ENCODE measurements around the gene EPO. TPM values are rescaled to one million over a fixed set of nuclear protein-coding genes. Genes with fewer than 3 reads are reported as not detected.

Gene EPO
- total RNA-seq, 1 experiment from 2014 or later = 0.30 TPM

DNA sequence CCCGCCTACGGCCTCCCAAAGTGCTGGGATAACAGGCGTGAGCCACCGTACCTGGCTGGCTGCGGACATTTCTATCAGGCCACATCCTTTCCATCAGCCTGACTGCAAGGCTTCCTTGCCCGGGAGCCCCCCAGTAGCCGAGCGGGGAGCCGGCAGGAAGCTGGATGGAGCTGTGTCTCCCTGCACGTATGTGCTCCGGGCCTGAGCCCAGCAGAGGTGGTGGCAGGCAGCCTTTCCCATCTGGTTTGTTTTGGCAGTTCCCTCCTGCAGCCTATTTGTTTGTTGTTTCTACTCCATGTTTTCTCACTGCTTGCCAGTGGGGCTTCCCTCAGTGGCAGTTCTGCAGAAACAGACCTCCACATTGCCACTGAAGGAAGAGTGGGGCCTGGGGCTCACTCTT lies 8.9 kb upstream of the EPO start:
- Histone ChIP-seq H3K79me2 (ENCODE audit: insufficient read depth, low read length) (peaks cover 21% of the 10 kb centered on the region), H3K4me2 (ENCODE audit: low read length) (no peak overlapping the region), H3K9ac (ENCODE audit: low read length) (no peak overlapping the region), H3K9me2 (ENCODE audit: insufficient read depth) (no peaks in the 10 kb centered on the region), H4K20me1 (ENCODE audit: insufficient read depth) (peaks cover 5% of the 10 kb centered on the region; the same call in 1 of the 2 replicates), H3K4me3 (replicated peaks in 1 of 2; ENCODE audit: low read depth in 1 of 2, low read length in 2 of 2) (no peak overlapping the region), H3K36me3 (ENCODE audit: control insufficient read depth in 1 of 2, insufficient read depth in 2 of 2, low read length in 2 of 2) (peaks cover 4 to 12% of the 10 kb centered on the region in 2 experiments; a peak in 3 of 4 replicates), H3K27ac (ENCODE audit: low read depth, low read length) (no peak overlapping the region), H3K4me1 (ENCODE audit: control insufficient read depth in 1 of 2, insufficient read depth in 2 of 2, low read length in 2 of 2) (peaks cover 4 to 10% of the 10 kb centered on the region in 2 experiments; a peak in 3 of 4 replicates), H2AFZ (ENCODE audit: low read depth, low read length, poor library complexity, severe bottlenecking) (no peak overlapping the region), H3K27me3 (ENCODE audit: insufficient read depth, low read length) (no peaks in the 10 kb centered on the region), H3K9me3 (ENCODE audit: control insufficient read depth in 1 of 2, insufficient read depth in 1 of 2, low read depth in 1 of 2, low read length in 2 of 2) (no peaks in the 10 kb centered on the region)
- no peak for DNase-seq (ENCODE audit: low read depth, low spot score)
- no peak for ATAC-seq
- RAD21 ChIA-PET (ENCODE audit: low non-redundant PET in 1 of 2, low total read pairs in 2 of 2, uncharacterized antibody in 2 of 2, unreplicated experiment in 2 of 2) = interaction anchor here in 1 of 2 experiments (0.7 kb wide), 1 partner anchor 44 kb away, joined by 4 read pairs; no protein-coding TSS in a partner anchor
- CTCF ChIA-PET = no interaction called here
- intact Hi-C loops (cut with micrococcal nuclease) = no loop called here
- BruUV-seq (replicated peaks) = no TSS peak
- TF ChIP-seq REST (IDR thresholded peaks at IDR 0.05; ENCODE audit: low read depth) (no peak), ZNF274 (IDR thresholded peaks at IDR 0.05; ENCODE audit: low read depth, low read length) (no peak), CBX3 (IDR thresholded peaks at IDR 0.05; ENCODE audit: low read depth) (no peak), TCF7L2 (IDR thresholded peaks at IDR 0.05; ENCODE audit: borderline replicate concordance, extremely low read depth, insufficient read depth, insufficient read length) (no peak), EZH2 (IDR thresholded peaks at IDR 0.05) (no peak), ELF1 (IDR thresholded peaks at IDR 0.05; ENCODE audit: borderline replicate concordance, low read depth) (no peak), CEBPB (IDR thresholded peaks at IDR 0.05; ENCODE audit: low read depth) (no peak), POLR2A (IDR thresholded peaks at IDR 0.05; ENCODE audit: borderline replicate concordance, extremely low read depth, insufficient read depth, insufficient read length) (no peak), POLR2AphosphoS5 (IDR thresholded peaks at IDR 0.05; ENCODE audit: low read depth, low read length) (no peak), ATF3 (IDR thresholded peaks at IDR 0.05) (no peak), RAD21 (IDR thresholded peaks at IDR 0.05; ENCODE audit: low read depth) (no peak), SRF (IDR thresholded peaks at IDR 0.05; ENCODE audit: low read depth) (no peak), JUND (IDR thresholded peaks at IDR 0.05) (no peak), SP1 (IDR thresholded peaks at IDR 0.05; ENCODE audit: low read depth) (no peak)
- TF ChIP-seq, protein P1, sequence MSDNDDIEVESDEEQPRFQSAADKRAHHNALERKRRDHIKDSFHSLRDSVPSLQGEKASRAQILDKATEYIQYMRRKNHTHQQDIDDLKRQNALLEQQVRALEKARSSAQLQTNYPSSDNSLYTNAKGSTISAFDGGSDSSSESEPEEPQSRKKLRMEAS (IDR thresholded peaks at IDR 0.05) = no peak
- TF ChIP-seq, protein P2, sequence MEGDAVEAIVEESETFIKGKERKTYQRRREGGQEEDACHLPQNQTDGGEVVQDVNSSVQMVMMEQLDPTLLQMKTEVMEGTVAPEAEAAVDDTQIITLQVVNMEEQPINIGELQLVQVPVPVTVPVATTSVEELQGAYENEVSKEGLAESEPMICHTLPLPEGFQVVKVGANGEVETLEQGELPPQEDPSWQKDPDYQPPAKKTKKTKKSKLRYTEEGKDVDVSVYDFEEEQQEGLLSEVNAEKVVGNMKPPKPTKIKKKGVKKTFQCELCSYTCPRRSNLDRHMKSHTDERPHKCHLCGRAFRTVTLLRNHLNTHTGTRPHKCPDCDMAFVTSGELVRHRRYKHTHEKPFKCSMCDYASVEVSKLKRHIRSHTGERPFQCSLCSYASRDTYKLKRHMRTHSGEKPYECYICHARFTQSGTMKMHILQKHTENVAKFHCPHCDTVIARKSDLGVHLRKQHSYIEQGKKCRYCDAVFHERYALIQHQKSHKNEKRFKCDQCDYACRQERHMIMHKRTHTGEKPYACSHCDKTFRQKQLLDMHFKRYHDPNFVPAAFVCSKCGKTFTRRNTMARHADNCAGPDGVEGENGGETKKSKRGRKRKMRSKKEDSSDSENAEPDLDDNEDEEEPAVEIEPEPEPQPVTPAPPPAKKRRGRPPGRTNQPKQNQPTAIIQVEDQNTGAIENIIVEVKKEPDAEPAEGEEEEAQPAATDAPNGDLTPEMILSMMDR (IDR thresholded peaks at IDR 0.05 in 2 of 3, conservative IDR thresholded peaks at IDR 0.05 in 1 of 3; ENCODE audit: borderline replicate concordance in 1 of 3, insufficient read depth in 1 of 3, low read depth in 2 of 3, low read length in 2 of 3) = no peak
- TF ChIP-seq, protein P3, sequence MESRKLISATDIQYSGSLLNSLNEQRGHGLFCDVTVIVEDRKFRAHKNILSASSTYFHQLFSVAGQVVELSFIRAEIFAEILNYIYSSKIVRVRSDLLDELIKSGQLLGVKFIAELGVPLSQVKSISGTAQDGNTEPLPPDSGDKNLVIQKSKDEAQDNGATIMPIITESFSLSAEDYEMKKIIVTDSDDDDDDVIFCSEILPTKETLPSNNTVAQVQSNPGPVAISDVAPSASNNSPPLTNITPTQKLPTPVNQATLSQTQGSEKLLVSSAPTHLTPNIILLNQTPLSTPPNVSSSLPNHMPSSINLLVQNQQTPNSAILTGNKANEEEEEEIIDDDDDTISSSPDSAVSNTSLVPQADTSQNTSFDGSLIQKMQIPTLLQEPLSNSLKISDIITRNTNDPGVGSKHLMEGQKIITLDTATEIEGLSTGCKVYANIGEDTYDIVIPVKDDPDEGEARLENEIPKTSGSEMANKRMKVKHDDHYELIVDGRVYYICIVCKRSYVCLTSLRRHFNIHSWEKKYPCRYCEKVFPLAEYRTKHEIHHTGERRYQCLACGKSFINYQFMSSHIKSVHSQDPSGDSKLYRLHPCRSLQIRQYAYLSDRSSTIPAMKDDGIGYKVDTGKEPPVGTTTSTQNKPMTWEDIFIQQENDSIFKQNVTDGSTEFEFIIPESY (IDR thresholded peaks at IDR 0.05; ENCODE audit: extremely low read depth, insufficient replicate concordance, low read length) = no peak
- POLR2A ChIA-PET = interaction anchor here (0.6 kb wide), 1 partner anchor 141 kb away, joined by 3 read pairs; no protein-coding TSS in a partner anchor
